HCT116 (cell line): ENCODE results near the gene OR10V1. TPM values are rescaled to one million over a fixed set of nuclear protein-coding genes. Genes with fewer than 3 reads are reported as not detected.
A peak's percentile ranks its signal among the peaks of the same experiment; 100 is the strongest.

ENCODE experiments used
- ATAC-seq: fragments of 200-7000 bp; cut with Tn5 transposase; 2 replicates; pipeline ENCODE4 v1.9.1; 2020; ENCODE audit warnings: mild to moderate bottlenecking, moderate library complexity
- BruUV-seq: library from RNA; stranded (reverse); fragments of 400-500 nt; replicated peaks from 2 replicates; lab custom pipeline; 2021; lab: Mats Ljungman, UMichigan
- CTCF ChIA-PET: fragments of 300-600 bp; sonication (Branson Sonifier 250); formaldehyde crosslinking; loops from one replicate; lab custom pipeline; 2021; ENCODE audit warnings: antibody characterized with exemption; lab: Charles Lee
- POLR2A ChIA-PET: fragments of 300-600, 350-600 bp; sonication (Branson Sonifier 250); formaldehyde crosslinking; loops from one replicate; lab custom pipeline; 2021; ENCODE audit warnings: antibody characterized with exemption; lab: Charles Lee
- RAD21 ChIA-PET, 2 experiments: fragments of 300-600 bp; sonication (Branson Sonifier 250); formaldehyde crosslinking; loops; one replicate each; lab custom pipeline; 2023; ENCODE audit warnings: low total read pairs in 2 of 2; ENCODE audit not compliant: uncharacterized antibody in 2 of 2, unreplicated experiment in 2 of 2, low non-redundant PET in 1 of 2; lab: Charles Lee
- DNase-seq: peaks from one replicate; pipeline ENCODE4 v3.0.0-alpha.2; 2010; ENCODE audit warnings: low read depth, low spot score
- H2AFZ ChIP-seq: fragments of 200-600 bp; shearing (Covaris generic), sonication (generic); 2 replicates; pipeline ENCODE4 v1.6.1; 2017; ENCODE audit warnings: low read depth, mixed run types, mixed read lengths, antibody characterized with exemption, low read length; ENCODE audit not compliant: poor library complexity, severe bottlenecking
- H3K27ac ChIP-seq: 2 replicates; pipeline ENCODE4 v1.5.1; 2012; ENCODE audit warnings: low read depth, low read length
- H3K27me3 ChIP-seq: fragments of 200-600 bp; sonication (generic); 2 replicates; pipeline ENCODE4 v1.6.1; 2016; ENCODE audit warnings: mixed run types, low read length, mixed read lengths; ENCODE audit not compliant: insufficient read depth
- H3K36me3 ChIP-seq, 2 experiments: fragments of 200-500 bp in 1 of 2; fragments of 200-600 bp in 1 of 2; sonication (Bioruptor generic) in 1 of 2; sonication (generic) in 1 of 2; 2 replicates each; pipeline versions ENCODE4 v1.5.1 to v1.6.1; 2014 to 2016; ENCODE audit warnings: low read length in 2 of 2, inconsistent platforms in 1 of 2, mixed read lengths in 1 of 2, mixed run types in 1 of 2; ENCODE audit not compliant: insufficient read depth in 2 of 2, control insufficient read depth in 1 of 2
- H3K4me1 ChIP-seq, 2 experiments: fragments of 200-600 bp in 1 of 2; sonication (generic) in 1 of 2; 2 replicates each; pipeline versions ENCODE4 v1.5.1 to v1.6.1; 2012 to 2017; ENCODE audit warnings: low read length in 2 of 2, inconsistent platforms in 1 of 2, mild to moderate bottlenecking in 1 of 2, mixed read lengths in 1 of 2, mixed run types in 1 of 2, moderate library complexity in 1 of 2; ENCODE audit not compliant: insufficient read depth in 2 of 2, control insufficient read depth in 1 of 2
- H3K4me2 ChIP-seq: fragments of 200-600 bp; sonication (generic); 2 replicates; pipeline ENCODE4 v1.6.1; 2017; ENCODE audit warnings: mixed run types, low read length, mixed read lengths
- H3K4me3 ChIP-seq, 2 experiments: fragments of 200-600 bp in 1 of 2; sonication (generic) in 1 of 2; replicated peaks in 1 of 2; 2 replicates each; pipeline ENCODE4 v1.5.1; 2011 to 2016; ENCODE audit warnings: low read length in 2 of 2, control low read depth in 1 of 2, low read depth in 1 of 2, mild to moderate bottlenecking in 1 of 2, mixed read lengths in 1 of 2, mixed run types in 1 of 2
- H3K79me2 ChIP-seq: fragments of 200-600 bp; sonication (generic); 2 replicates; pipeline ENCODE4 v1.6.1; 2017; ENCODE audit warnings: mild to moderate bottlenecking, mixed run types, low read length, moderate library complexity, mixed read lengths; ENCODE audit not compliant: insufficient read depth
- H3K9ac ChIP-seq: fragments of 200-600 bp; sonication (generic); 2 replicates; pipeline ENCODE4 v1.6.1; 2016; ENCODE audit warnings: low read length, mixed read lengths
- H3K9me2 ChIP-seq: fragments of 200-600 bp; sonication (generic), shearing (Covaris generic); 2 replicates; pipeline ENCODE4 v1.6.1; 2017; ENCODE audit warnings: mixed run types, mild to moderate bottlenecking, moderate library complexity; ENCODE audit not compliant: insufficient read depth
- H3K9me3 ChIP-seq, 2 experiments: fragments of 200-500 bp in 1 of 2; fragments of 200-600 bp in 1 of 2; sonication (Bioruptor generic) in 1 of 2; sonication (generic) in 1 of 2; 2 replicates each; pipeline ENCODE4 v1.6.1; 2014 to 2017; ENCODE audit warnings: low read length in 2 of 2, mixed read lengths in 2 of 2, inconsistent platforms in 1 of 2, low read depth in 1 of 2, mild to moderate bottlenecking in 1 of 2, mixed run types in 1 of 2, moderate library complexity in 1 of 2; ENCODE audit not compliant: control insufficient read depth in 1 of 2, insufficient read depth in 1 of 2
- H4K20me1 ChIP-seq: fragments of 200-600 bp; sonication (generic), shearing (Covaris generic); 2 replicates; pipeline ENCODE4 v1.6.1; 2017; ENCODE audit warnings: mixed run types, mild to moderate bottlenecking, moderate library complexity; ENCODE audit not compliant: insufficient read depth
- CTCF ChIP-seq, 3 experiments: fragments of 200-600 bp in 1 of 3; sonication (generic) in 1 of 3; IDR thresholded peaks in 2 of 3; conservative IDR thresholded peaks in 1 of 3; 2 replicates each; pipeline ENCODE4 v1.5.1; 2012 to 2017; ENCODE audit warnings: low read depth in 2 of 3, low read length in 2 of 3, antibody characterized with exemption in 1 of 3, borderline replicate concordance in 1 of 3, control low read depth in 1 of 3, mild to moderate bottlenecking in 1 of 3, mixed read lengths in 1 of 3, mixed run types in 1 of 3, moderate library complexity in 1 of 3; ENCODE audit not compliant: insufficient read depth in 1 of 3
- EGR1 ChIP-seq: IDR thresholded peaks from 2 replicates; pipeline ENCODE4 v1.6.1; 2012; ENCODE audit warnings: low read depth
- EZH2phosphoT487 ChIP-seq: fragments of 200-600 bp; IDR thresholded peaks from 2 replicates; pipeline ENCODE4 v1.6.1; 2018; ENCODE audit warnings: antibody characterized with exemption, borderline replicate concordance
- POLR2AphosphoS5 ChIP-seq: IDR thresholded peaks from 2 replicates; pipeline ENCODE4 v1.6.1; 2011; ENCODE audit warnings: mild to moderate bottlenecking, low read depth, low read length, moderate library complexity
- SIN3A ChIP-seq: IDR thresholded peaks from 2 replicates; pipeline ENCODE4 v1.6.1; 2012; ENCODE audit warnings: low read depth
- TCF7L2 ChIP-seq: IDR thresholded peaks from 2 replicates; pipeline ENCODE4 v1.7.0; 2011; ENCODE audit warnings: borderline replicate concordance, inconsistent platforms; ENCODE audit not compliant: insufficient read depth, insufficient read length; ENCODE audit errors: extremely low read depth
- YY1 ChIP-seq: IDR thresholded peaks from 2 replicates; pipeline ENCODE4 v1.6.1; 2011; ENCODE audit warnings: low read length, low read depth, moderate library complexity, mild to moderate bottlenecking; ENCODE audit not compliant: insufficient replicate concordance; ENCODE audit errors: extremely low read depth
- ZBTB33 ChIP-seq: IDR thresholded peaks from 2 replicates; pipeline ENCODE4 v1.6.1; 2011; ENCODE audit warnings: mild to moderate bottlenecking, low read length, moderate library complexity; ENCODE audit not compliant: insufficient replicate concordance; ENCODE audit errors: extremely low read depth
- intact Hi-C: fragments of 100-400 bp; cut with micrococcal nuclease; formaldehyde crosslinking; loops from 2 replicates; pipeline ENCODE4 v1.10.0; 2022
- total RNA-seq: library from RNA; stranded (reverse); gene quantifications from one replicate; pipeline ENCODE4 v1.2.1, GENCODE V29; 2021; ENCODE audit not compliant: unreplicated experiment
- TF ChIP-seq, protein P1 (sequence below): IDR thresholded peaks from 2 replicates; pipeline ENCODE4 v1.6.1; 2012; ENCODE audit warnings: low read depth
- TF ChIP-seq, protein P2 (sequence below): IDR thresholded peaks from 2 replicates; pipeline ENCODE4 v1.6.1; 2012

Gene OR10V1
- total RNA-seq, 1 experiment from 2014 or later = not detected

DNA sequence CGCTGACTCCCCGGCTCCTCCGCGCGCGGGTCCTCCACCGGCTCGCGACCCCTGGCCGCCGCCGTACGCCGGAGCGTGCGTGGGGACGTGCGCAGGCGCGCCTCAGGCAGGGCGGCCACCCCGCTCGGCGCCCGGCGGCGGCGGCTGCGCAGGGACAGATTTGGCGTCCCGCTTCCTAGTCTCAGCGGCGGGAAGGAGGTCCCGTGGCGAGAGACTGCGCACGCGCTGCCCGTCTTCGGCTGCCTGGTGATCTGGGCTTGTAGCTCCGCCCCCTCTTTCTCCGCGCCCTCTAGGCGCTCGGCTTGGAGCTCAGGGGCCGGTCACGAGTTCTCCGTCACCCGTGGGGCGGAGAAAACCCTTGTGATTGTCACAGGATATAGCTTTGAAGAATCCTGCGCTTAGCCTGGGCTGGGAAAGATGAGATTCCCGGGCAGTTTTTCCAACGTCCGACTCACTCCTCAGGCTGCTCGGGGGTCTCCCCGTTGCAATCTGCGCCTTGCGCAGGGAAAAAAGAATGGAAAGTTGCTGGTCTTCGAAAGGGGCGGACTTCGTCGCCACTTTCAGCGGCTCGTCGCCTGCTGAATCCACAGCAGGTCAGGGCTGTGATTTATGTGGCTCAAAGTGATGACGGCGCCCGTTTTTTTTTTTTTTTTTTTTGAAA lies 44.6 kb downstream of the OR10V1 start, which contains the start of gene PATL1 (continued):
- TF ChIP-seq TCF7L2 = peak; percentile 66

- ChIA-PET RAD21 (interaction anchor here in 1 of 2 experiments (1.2 kb wide), 1 partner anchor 113 kb away, joined by 6 read pairs; no protein-coding TSS in a partner anchor), POLR2A (interaction anchor here (0.7 to 1.4 kb wide), 3 partner anchors 16 to 88 kb away, joined by 4 to 9 read pairs (median 4); partner anchors contain the start of gene OSBP), CTCF (interaction anchor here (1.0 to 1.9 kb wide), 4 partner anchors 9 to 482 kb away, joined by 3 to 6 read pairs (median 4); no protein-coding TSS in a partner anchor)
- ATAC-seq (peak; percentile 48), DNase-seq (no peak)
- no peaks in the 10 kb centered on the region for H3K27me3 ChIP-seq
- H3K4me1 ChIP-seq = peaks cover 13 to 23% of the 10 kb centered on the region in 2 experiments; a peak in 3 of 4 replicates
- H2AFZ ChIP-seq = no peak overlapping the region
- peak overlapping the region; percentile 83 for H3K9ac ChIP-seq
- intact Hi-C loops = no loop called here
- H3K9me2 ChIP-seq = no peaks in the 10 kb centered on the region
- peaks cover 51% of the 10 kb centered on the region for H3K79me2 ChIP-seq
- TF ChIP-seq, protein P1, sequence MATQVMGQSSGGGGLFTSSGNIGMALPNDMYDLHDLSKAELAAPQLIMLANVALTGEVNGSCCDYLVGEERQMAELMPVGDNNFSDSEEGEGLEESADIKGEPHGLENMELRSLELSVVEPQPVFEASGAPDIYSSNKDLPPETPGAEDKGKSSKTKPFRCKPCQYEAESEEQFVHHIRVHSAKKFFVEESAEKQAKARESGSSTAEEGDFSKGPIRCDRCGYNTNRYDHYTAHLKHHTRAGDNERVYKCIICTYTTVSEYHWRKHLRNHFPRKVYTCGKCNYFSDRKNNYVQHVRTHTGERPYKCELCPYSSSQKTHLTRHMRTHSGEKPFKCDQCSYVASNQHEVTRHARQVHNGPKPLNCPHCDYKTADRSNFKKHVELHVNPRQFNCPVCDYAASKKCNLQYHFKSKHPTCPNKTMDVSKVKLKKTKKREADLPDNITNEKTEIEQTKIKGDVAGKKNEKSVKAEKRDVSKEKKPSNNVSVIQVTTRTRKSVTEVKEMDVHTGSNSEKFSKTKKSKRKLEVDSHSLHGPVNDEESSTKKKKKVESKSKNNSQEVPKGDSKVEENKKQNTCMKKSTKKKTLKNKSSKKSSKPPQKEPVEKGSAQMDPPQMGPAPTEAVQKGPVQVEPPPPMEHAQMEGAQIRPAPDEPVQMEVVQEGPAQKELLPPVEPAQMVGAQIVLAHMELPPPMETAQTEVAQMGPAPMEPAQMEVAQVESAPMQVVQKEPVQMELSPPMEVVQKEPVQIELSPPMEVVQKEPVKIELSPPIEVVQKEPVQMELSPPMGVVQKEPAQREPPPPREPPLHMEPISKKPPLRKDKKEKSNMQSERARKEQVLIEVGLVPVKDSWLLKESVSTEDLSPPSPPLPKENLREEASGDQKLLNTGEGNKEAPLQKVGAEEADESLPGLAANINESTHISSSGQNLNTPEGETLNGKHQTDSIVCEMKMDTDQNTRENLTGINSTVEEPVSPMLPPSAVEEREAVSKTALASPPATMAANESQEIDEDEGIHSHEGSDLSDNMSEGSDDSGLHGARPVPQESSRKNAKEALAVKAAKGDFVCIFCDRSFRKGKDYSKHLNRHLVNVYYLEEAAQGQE = no peak
- TF ChIP-seq CTCF (IDR thresholded peaks at IDR 0.05 in 2 of 3, conservative IDR thresholded peaks at IDR 0.05 in 1 of 3; ENCODE audit: borderline replicate concordance in 1 of 3, insufficient read depth in 1 of 3, low read depth in 2 of 3, low read length in 2 of 3) = peak in 2 of 3 experiments; percentile 25 to 26; a peak in 3 of 6 replicates
- no peak for TF ChIP-seq TCF7L2
- TF ChIP-seq EZH2phosphoT487 = no peak
- TF ChIP-seq SIN3A = no peak
- TF ChIP-seq, protein P2, sequence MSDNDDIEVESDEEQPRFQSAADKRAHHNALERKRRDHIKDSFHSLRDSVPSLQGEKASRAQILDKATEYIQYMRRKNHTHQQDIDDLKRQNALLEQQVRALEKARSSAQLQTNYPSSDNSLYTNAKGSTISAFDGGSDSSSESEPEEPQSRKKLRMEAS = no peak
- TF ChIP-seq POLR2AphosphoS5 = 0 out of 2 replicates have a peak, but pooled peaks have one; percentile 6
- TF ChIP-seq EGR1 = no peak
- no peak for TF ChIP-seq YY1
- no peak for TF ChIP-seq ZBTB33
- peak overlapping the region; percentile 87 for H3K4me2 ChIP-seq
- no peaks in the 10 kb centered on the region for H3K9me3 ChIP-seq
- BruUV-seq = no TSS peak
- H4K20me1 ChIP-seq = peaks cover 6% of the 10 kb centered on the region; the same call in 1 of the 2 replicates
- peak overlapping the region; percentile 41 for H3K27ac ChIP-seq
- H3K36me3 ChIP-seq = peaks cover 12 to 26% of the 10 kb centered on the region in 2 experiments
- peak overlapping the region; percentile 78 to 90 for H3K4me3 ChIP-seq
These were observed 45.3 kb downstream of the OR10V1 start for GRCh38 chr11:59668188-59668949.
